ENCODE data around the gene GPD1. TPM values are rescaled to one million over a fixed set of nuclear protein-coding genes. Genes with fewer than 3 reads are reported as not detected.

GPD1 gene
- 100 to 1,000 TPM; 188 to 829 (median 253) TPM for total RNA-seq

DNA sequence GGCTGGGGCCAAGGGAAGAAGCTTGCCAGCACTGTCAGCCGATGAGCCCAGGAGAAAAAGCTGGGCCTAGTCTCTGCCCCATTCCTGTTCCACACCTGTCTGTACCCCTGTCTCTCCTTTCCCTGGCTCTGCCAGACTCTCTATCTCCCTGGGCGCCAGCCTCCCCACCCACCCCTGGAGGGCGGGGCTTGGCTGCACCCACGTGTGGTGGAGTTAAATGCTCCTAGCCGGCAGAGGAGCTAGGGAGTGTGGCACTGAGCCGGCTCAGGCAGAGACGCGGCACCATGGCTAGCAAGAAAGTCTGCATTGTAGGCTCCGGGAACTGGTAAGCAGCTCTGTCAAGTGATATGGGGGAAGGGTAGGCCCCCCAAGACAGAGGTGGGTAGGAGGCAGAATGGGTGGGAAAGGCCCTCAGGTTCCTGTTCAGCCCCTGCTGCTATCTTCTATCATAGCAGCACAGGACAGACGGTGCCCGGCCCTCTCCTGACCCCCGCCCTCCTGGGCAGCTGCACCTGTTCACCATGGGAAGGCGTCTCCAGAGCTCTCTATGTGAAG lies at the start of gene GPD1:
TSS of gene GPD1 (plus strand) at position 242 of the 555 bp plus-strand sequence. CDS start at position 285, 43 bp downstream.
- DNase-seq (ENCODE audit: low spot score in 2 of 2) = peak in 1 of 2 donors; percentile 30
- peak within 1 kb of the TSS in 2 of 4 donors; percentile 7 to 17 for H3K4me3 ChIP-seq
- no peaks in the 10 kb centered on the region for H3K9me3 ChIP-seq
- 32 to 38% methylated on average over 11 to 13 of the region's 13 CpGs for WGBS, 2 donors
- H3K27me3 ChIP-seq = no peaks in the 10 kb centered on the region
- peak within 1 kb of the TSS; percentile 17 to 67 (median 52) for H3K27ac ChIP-seq
- peaks cover 0 to 37% (median 16%) of the 10 kb centered on the region in 4 donors for H3K4me1 ChIP-seq
- TF ChIP-seq POLR2A (IDR thresholded peaks at IDR 0.05) = peak in 1 of 2 donors; percentile 45
- TF ChIP-seq EP300 (IDR thresholded peaks at IDR 0.05) = peak in 1 of 2 donors; percentile 41
- TF ChIP-seq, protein P1, sequence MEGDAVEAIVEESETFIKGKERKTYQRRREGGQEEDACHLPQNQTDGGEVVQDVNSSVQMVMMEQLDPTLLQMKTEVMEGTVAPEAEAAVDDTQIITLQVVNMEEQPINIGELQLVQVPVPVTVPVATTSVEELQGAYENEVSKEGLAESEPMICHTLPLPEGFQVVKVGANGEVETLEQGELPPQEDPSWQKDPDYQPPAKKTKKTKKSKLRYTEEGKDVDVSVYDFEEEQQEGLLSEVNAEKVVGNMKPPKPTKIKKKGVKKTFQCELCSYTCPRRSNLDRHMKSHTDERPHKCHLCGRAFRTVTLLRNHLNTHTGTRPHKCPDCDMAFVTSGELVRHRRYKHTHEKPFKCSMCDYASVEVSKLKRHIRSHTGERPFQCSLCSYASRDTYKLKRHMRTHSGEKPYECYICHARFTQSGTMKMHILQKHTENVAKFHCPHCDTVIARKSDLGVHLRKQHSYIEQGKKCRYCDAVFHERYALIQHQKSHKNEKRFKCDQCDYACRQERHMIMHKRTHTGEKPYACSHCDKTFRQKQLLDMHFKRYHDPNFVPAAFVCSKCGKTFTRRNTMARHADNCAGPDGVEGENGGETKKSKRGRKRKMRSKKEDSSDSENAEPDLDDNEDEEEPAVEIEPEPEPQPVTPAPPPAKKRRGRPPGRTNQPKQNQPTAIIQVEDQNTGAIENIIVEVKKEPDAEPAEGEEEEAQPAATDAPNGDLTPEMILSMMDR (IDR thresholded peaks at IDR 0.05) = no peak
- peaks cover 0 to 26% (median 7%) of the 10 kb centered on the region in 3 donors for H3K36me3 ChIP-seq

DNA sequence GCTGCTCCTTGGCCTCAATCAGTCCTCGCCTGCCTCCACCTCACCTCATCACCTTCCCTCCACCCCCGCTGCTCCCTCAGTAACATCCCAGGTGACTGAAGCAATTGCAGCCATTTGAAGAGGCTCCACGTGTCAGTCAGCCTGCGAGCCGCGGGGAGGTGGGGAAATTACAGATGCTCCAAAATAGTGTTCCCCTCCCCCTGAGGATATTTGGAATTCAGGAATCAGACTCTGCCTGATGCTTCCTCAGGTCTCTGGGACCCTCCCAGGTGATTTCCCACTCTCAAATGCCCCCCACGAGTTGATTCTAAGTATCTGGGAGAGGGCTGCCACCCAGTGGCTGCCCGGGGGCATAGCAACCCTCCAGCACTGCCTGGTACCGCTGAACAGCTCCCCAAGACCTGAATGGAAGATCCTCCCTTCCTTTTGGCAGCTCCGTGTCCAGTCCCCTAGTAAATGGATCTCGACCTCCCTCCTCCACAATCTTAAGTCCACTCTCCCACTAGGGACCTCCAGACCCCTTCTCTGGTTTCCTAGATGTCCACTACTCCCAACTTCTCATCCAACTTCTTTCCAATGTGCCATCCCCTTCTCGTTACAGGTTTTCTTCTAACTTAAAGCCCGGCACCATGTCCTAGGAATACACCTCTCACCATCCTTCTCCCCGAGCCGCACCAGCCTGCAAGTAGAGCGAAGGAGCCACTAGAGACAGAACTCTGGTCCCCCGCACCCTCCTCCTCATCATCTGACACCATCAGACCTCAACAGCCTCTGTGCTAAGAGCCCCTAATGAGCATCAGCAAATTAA lies 47.8 kb upstream of the GPD1 start:
- no peak overlapping the region for H3K27ac ChIP-seq
- DNase-seq (ENCODE audit: low spot score in 2 of 2) = peak in 1 of 2 donors; percentile 51
- WGBS, 2 donors = 6 to 9% methylated on average over 17 of the region's 17 CpGs
- H3K36me3 ChIP-seq = no peaks in the 10 kb centered on the region
- TF ChIP-seq, protein P1 (IDR thresholded peaks at IDR 0.05) = peak; percentile 88 to 98 (median 90)
- TF ChIP-seq POLR2A (IDR thresholded peaks at IDR 0.05) (no peak), EP300 (IDR thresholded peaks at IDR 0.05) (no peak)
- H3K4me3 ChIP-seq = no peak overlapping the region
- H3K4me1 ChIP-seq = peaks cover 0 to 26% (median 19%) of the 10 kb centered on the region in 4 donors
- peaks cover 0 to 7% of the 10 kb centered on the region in 2 donors for H3K27me3 ChIP-seq
- no peaks in the 10 kb centered on the region for H3K9me3 ChIP-seq

DNA sequence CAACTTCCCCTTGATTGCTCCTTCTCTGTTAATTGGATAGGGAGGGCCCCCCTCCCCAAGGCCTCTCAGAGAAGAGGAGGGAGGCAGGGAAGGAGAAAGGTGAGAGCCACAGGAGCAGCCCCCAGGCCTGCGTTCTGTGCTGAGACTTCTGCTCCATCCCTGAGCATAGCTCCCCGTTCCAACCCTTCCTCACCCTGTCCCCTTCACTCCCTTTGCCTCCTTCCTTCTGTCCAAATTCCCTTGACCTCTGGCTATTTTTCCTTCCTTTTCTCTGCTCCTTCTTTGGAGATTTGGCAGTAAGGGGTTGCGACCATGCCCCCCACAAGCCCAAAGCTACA lies 47.2 kb upstream of the GPD1 start:
- DNase-seq (ENCODE audit: low spot score in 2 of 2) = no peak
- H3K27ac ChIP-seq = no peak overlapping the region
- 24 to 28% methylated on average over 3 of the region's 3 CpGs for WGBS, 2 donors

DNA sequence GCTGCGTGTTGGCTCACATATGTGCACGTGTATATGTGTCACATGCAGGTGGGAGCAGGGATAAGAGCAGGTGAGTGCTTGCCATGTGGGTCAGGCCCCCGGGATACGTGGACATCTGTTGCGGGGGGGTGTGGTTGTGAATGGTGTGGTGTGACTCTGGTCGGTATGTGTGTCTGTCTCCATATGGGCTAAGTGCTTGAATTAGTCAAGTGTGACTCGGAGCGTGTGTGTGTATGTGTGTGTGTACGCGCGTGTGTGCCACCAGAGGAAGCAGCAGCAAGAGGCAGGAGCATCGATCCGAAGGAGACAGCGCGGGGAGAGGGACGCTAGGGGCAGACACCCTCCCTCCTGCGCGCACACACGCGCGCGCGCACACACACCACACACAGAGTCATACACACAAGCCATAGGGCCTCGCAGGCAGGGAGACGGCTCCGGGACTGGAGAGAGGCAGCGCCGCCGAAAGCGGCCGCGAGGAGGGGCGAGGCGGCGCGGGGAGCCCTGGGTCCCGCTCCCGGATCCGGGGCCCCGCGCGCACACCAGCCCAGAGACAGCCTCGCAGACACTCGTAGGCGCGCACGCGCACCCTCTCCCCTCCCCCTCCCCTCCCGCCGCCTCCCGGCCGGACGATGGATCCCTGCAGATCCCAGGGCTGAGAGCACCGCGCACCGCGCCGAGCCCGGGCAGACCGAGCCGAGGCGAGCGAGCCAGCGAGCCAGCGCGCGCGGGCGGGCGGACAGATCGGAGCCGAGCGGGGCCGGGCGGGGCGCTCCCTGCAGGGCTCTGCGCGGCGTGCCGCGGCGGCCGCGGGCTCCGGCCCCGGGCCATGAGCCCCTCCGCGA lies 46.6 kb upstream of the GPD1 start, which contains the start of gene ASIC1:
TSS of gene ASIC1 (plus strand) at position 597 of the 842 bp plus-strand sequence. CDS start 1,171 bp downstream, outside the sequence.
- H3K9me3 ChIP-seq = no peaks in the 10 kb centered on the region
- peaks cover 0 to 25% (median 19%) of the 10 kb centered on the region in 4 donors for H3K4me1 ChIP-seq
- H3K27ac ChIP-seq = peak within 1 kb of the TSS in 2 of 4 donors; percentile 43 to 69
- H3K27me3 ChIP-seq = peaks cover 0 to 7% of the 10 kb centered on the region in 2 donors
- peak; percentile 42 to 43 for DNase-seq (ENCODE audit: low spot score in 2 of 2)
- 1% methylated on average over 15 to 57 of the region's 88 CpGs for WGBS, 2 donors
- no peak for TF ChIP-seq POLR2A (IDR thresholded peaks at IDR 0.05)
- TF ChIP-seq, protein P1 (IDR thresholded peaks at IDR 0.05) = peak in 2 of 5 experiments; percentile 53 to 58
- peak within 1 kb of the TSS; percentile 44 to 75 (median 54) for H3K4me3 ChIP-seq
- no peaks in the 10 kb centered on the region for H3K36me3 ChIP-seq

More for the DNA sequence above, 47.2 kb upstream of the GPD1 start:
- H3K4me1 ChIP-seq = peaks cover 0 to 25% (median 19%) of the 10 kb centered on the region in 4 donors
- no peaks in the 10 kb centered on the region for H3K9me3 ChIP-seq
- no peak for TF ChIP-seq POLR2A (IDR thresholded peaks at IDR 0.05)
- no peak for TF ChIP-seq EP300 (IDR thresholded peaks at IDR 0.05)
- TF ChIP-seq, protein P1 (IDR thresholded peaks at IDR 0.05) = no peak
- peak overlapping the region in 1 of 4 donors; percentile 75 for H3K4me3 ChIP-seq
- H3K36me3 ChIP-seq = no peaks in the 10 kb centered on the region
- peaks cover 0 to 7% of the 10 kb centered on the region in 2 donors for H3K27me3 ChIP-seq

All from tibial nerve (tissue), 4 donors.